Stimulated activated CD4-positive, alpha-beta T cell treated with anti-CD3 and anti-CD28 coated beads, TNF-alpha, amount 100 ng/mL, for 1 hour (primary cell): Measurements from ENCODE around the gene CDH20.

Experiments
- DNase-seq, 3 donors: peaks; one replicate each; pipeline ENCODE4 v3.0.0-alpha.2; 2020; ENCODE audit warnings: low read depth in 3 of 3, low spot score in 1 of 3

Gene CDH20

GRCh38 chr18:61420218-61420885 lies 87.1 kb downstream of the CDH20 start:
- DNase-seq = no peak

- no peak for DNase-seq
These were observed 93.3 kb downstream of the CDH20 start for GRCh38 chr18:61426492-61427053.

GRCh38 chr18:61428266-61428665 lies 95.0 kb downstream of the CDH20 start:
- no peak for DNase-seq

GRCh38 chr18:61432590-61432989 lies 99.4 kb downstream of the CDH20 start:
- no peak for DNase-seq

- DNase-seq = no peak
These were observed 101.9 kb downstream of the CDH20 start for GRCh38 chr18:61435064-61435652.

GRCh38 chr18:61443081-61443725 lies 110.0 kb downstream of the CDH20 start:
- no peak for DNase-seq

- DNase-seq = no peak
These were observed 115.1 kb downstream of the CDH20 start for GRCh38 chr18:61448316-61448715.

- no peak for DNase-seq
These were observed 126.8 kb downstream of the CDH20 start for GRCh38 chr18:61459896-61460648.

GRCh38 chr18:61464551-61465142 lies 131.4 kb downstream of the CDH20 start:
- no peak for DNase-seq

- DNase-seq = no peak
These were observed 133.5 kb downstream of the CDH20 start for GRCh38 chr18:61466736-61467135.

- DNase-seq = no peak
These were observed 136.9 kb downstream of the CDH20 start for GRCh38 chr18:61470031-61470674.

- DNase-seq = no peak
These were observed 138.3 kb downstream of the CDH20 start for GRCh38 chr18:61471541-61471940.

- DNase-seq = no peak
These were observed 138.7 kb downstream of the CDH20 start for GRCh38 chr18:61471942-61472341.

GRCh38 chr18:61474341-61474740 lies 141.1 kb downstream of the CDH20 start:
- DNase-seq = no peak

- DNase-seq = no peak
These were observed 141.7 kb downstream of the CDH20 start for GRCh38 chr18:61474918-61475317.

GRCh38 chr18:61475931-61476330 lies 142.7 kb downstream of the CDH20 start:
- DNase-seq = no peak

- DNase-seq = no peak
These were observed 156.1 kb downstream of the CDH20 start for GRCh38 chr18:61489334-61489733.

GRCh38 chr18:61496374-61496773 lies 163.1 kb downstream of the CDH20 start:
- DNase-seq = no peak

- DNase-seq = no peak
These were observed 164.2 kb downstream of the CDH20 start for GRCh38 chr18:61497422-61497821.

- no peak for DNase-seq
These were observed 169.2 kb downstream of the CDH20 start for GRCh38 chr18:61502472-61502871.

GRCh38 chr18:61503688-61504087 lies 170.5 kb downstream of the CDH20 start:
- no peak for DNase-seq
